Activated CD4-positive, alpha-beta T cell treated with anti-CD3 and anti-CD28 coated beads for 36 hours (primary cell): Measurements from ENCODE around the gene PTPN21. TPM values are rescaled to one million over a fixed set of nuclear protein-coding genes. Genes with fewer than 3 reads are reported as not detected.

ENCODE experiments used
- ATAC-seq: fragments of 200-7000 bp; cut with Tn5 transposase; one replicate; pipeline ENCODE4 v1.10.0; 2021; ENCODE audit warnings: mild to moderate bottlenecking, moderate library complexity
- CTCF ChIA-PET: fragments of 350-600 bp; sonication (Branson Sonifier 250); formaldehyde crosslinking; loops from one replicate; lab custom pipeline; 2021; ENCODE audit warnings: antibody characterized with exemption; lab: Charles Lee
- POLR2A ChIA-PET: fragments of 350-600 bp; sonication (Branson Sonifier 250); formaldehyde crosslinking; loops from one replicate; lab custom pipeline; 2021; ENCODE audit warnings: antibody characterized with exemption, inconsistent platforms; lab: Charles Lee
- DNase-seq: peaks from one replicate; pipeline ENCODE4 v3.0.0-alpha.2; 2020
- H3K27ac Mint-ChIP-seq: one replicate; pipeline ENCODE4 v1.8.0; 2021; ENCODE audit warnings: mixed read lengths
- H3K27me3 Mint-ChIP-seq: one replicate; pipeline ENCODE4 v1.8.0; 2021; ENCODE audit warnings: mixed read lengths
- H3K36me3 Mint-ChIP-seq: one replicate; pipeline ENCODE4 v1.8.0; 2021; ENCODE audit warnings: low read depth, mixed read lengths
- H3K4me1 Mint-ChIP-seq: one replicate; pipeline ENCODE4 v1.8.0; 2021; ENCODE audit warnings: mixed read lengths
- H3K4me3 Mint-ChIP-seq: one replicate; pipeline ENCODE4 v1.8.0; 2021; ENCODE audit warnings: mild to moderate bottlenecking, moderate library complexity, mixed read lengths
- H3K9me3 Mint-ChIP-seq: one replicate; pipeline ENCODE4 v1.8.0; 2021; ENCODE audit warnings: low read depth, mixed read lengths
- intact Hi-C, 2 experiments: fragments of 100-400 bp; cut with DNase I in 1 of 2; cut with micrococcal nuclease in 1 of 2; formaldehyde crosslinking; loops; one replicate each; pipeline versions ENCODE4 v1.14.2 to v1.15.1; 2022 to 2024; cut with DNase I, micrococcal nuclease
- total RNA-seq, 2 experiments: library from RNA; stranded (reverse); gene quantifications; one replicate each; pipeline ENCODE4 v1.2.3, GENCODE V29; 2021

PTPN21 gene
- total RNA-seq, 2 experiments from 2014 or later: 0.12 to 0.16 TPM

DNA sequence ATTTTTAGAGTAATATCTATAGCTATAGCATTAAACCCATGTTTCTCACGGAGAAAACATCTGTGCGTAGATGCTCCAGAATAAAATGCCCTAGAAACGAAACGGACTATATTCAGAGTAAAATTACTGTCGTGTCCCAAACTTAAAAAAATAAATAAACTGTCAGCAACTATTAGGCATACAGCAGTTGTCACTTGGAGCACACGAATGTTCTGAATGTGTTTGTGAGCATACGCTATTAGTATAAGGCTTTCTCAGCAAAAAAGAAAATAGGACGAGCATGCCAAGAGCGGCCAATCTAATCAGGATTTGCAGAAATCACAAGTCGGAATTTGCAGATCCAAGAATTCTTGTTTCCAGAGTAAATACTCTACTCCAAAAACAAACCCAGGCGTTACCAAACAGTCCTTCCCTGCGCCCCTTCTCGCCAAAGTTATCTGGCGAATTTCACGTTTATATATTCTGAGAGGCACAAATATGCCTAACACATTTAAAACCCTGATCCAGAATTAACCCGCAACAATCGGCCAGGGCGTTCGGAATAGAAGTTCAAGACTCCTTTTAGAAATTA lies 836 bp downstream of the PTPN21 start:
- ChIA-PET CTCF (no interaction called here), POLR2A (no interaction called here)
- Mint-ChIP-seq H3K4me3 (peak overlapping the region; percentile 61), H3K27ac (no peak overlapping the region), H3K27me3 (peaks cover 42% of the 10 kb centered on the region), H3K9me3 (no peaks in the 10 kb centered on the region), H3K36me3 (no peaks in the 10 kb centered on the region), H3K4me1 (peaks cover 32% of the 10 kb centered on the region)
- DNase-seq: peak; percentile 13
- ATAC-seq: no peak
- intact Hi-C loops: loop anchor here in 1 of 2 experiments (2.0 to 10.0 kb wide), 3 partner anchors 271 to 1701 kb away; partner anchors contain the start of genes PSMC1 and TTC8

GRCh38 chr14:88552876-88553275 lies 1.9 kb downstream of the PTPN21 start:
- no peak for ATAC-seq
- peaks cover 28% of the 10 kb centered on the region for H3K4me1 Mint-ChIP-seq
- no peak overlapping the region for H3K4me3 Mint-ChIP-seq
- ChIA-PET POLR2A (interaction anchor here (0.6 kb wide), 1 partner anchor 36 kb away, joined by 3 read pairs; no protein-coding TSS in a partner anchor), CTCF (interaction anchor here (0.7 kb wide), 1 partner anchor 12 kb away, joined by 3 read pairs; no protein-coding TSS in a partner anchor)
- H3K9me3 Mint-ChIP-seq: no peaks in the 10 kb centered on the region
- H3K36me3 Mint-ChIP-seq: no peaks in the 10 kb centered on the region
- peaks cover 44% of the 10 kb centered on the region for H3K27me3 Mint-ChIP-seq
- intact Hi-C loops: loop anchor here in 1 of 2 experiments (10.0 kb wide), 2 partner anchors 368 to 1702 kb away; partner anchors contain the start of gene PSMC1
- H3K27ac Mint-ChIP-seq: no peak overlapping the region
- no peak for DNase-seq

DNA sequence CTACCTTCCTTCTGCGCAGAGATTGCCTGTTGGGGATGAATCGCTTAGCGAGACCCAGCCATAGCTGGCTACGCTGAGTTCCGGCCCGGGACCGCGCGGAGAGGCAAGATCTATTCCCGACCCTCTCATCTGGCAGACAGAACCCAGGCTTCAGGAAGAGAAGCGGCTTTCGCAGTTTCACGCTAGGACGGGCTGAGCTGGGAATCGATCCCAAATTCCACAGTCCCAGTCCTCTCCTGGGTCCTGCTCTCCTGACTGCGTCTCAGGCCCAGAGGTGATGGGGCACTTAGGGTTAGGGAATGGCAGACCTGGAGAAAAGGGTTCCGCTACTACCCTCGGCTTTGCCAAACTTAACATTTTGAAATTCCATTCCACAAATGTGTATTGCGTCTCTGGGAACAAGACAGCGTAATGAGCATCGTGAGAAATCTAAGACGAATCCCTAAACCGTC lies 2.8 kb downstream of the PTPN21 start:
- H3K27ac Mint-ChIP-seq: no peak overlapping the region
- DNase-seq: no peak
- no peaks in the 10 kb centered on the region for H3K9me3 Mint-ChIP-seq
- CTCF ChIA-PET: interaction anchor here (0.7 to 1.2 kb wide), 2 partner anchors 9 to 13 kb away, joined by 3 read pairs; no protein-coding TSS in a partner anchor
- intact Hi-C loops: loop anchor here in 1 of 2 experiments (10.0 kb wide), 2 partner anchors 367 to 1703 kb away; partner anchors contain the start of gene PSMC1
- ATAC-seq: no peak
- peaks cover 43% of the 10 kb centered on the region for H3K27me3 Mint-ChIP-seq
- POLR2A ChIA-PET: no interaction called here
- H3K4me1 Mint-ChIP-seq: peaks cover 20% of the 10 kb centered on the region
- no peaks in the 10 kb centered on the region for H3K36me3 Mint-ChIP-seq
- H3K4me3 Mint-ChIP-seq: peak overlapping the region; percentile 63

- H3K27me3 Mint-ChIP-seq: peaks cover 37% of the 10 kb centered on the region
- no peaks in the 10 kb centered on the region for H3K36me3 Mint-ChIP-seq
- ATAC-seq (peak; percentile 70), DNase-seq (peak; percentile 71)
- H3K4me1 Mint-ChIP-seq: peaks cover 13% of the 10 kb centered on the region
- ChIA-PET POLR2A (no interaction called here), CTCF (interaction anchor here (0.7 to 1.2 kb wide), 4 partner anchors 8 to 559 kb away, joined by 3 read pairs; no protein-coding TSS in a partner anchor)
- intact Hi-C loops: loop anchor here in 1 of 2 experiments (10.0 kb wide), 2 partner anchors 366 to 1704 kb away; partner anchors contain the start of gene PSMC1
- no peak overlapping the region for H3K27ac Mint-ChIP-seq
- H3K4me3 Mint-ChIP-seq: peak overlapping the region; percentile 63
- H3K9me3 Mint-ChIP-seq: no peaks in the 10 kb centered on the region
Measured at GRCh38 chr14:88551094-88551870, 3.5 kb downstream of the PTPN21 start.

GRCh38 chr14:88550078-88550477 lies 4.7 kb downstream of the PTPN21 start:
- no peak overlapping the region for H3K27ac Mint-ChIP-seq
- H3K4me1 Mint-ChIP-seq: peaks cover 10% of the 10 kb centered on the region
- POLR2A ChIA-PET: no interaction called here
- no peak overlapping the region for H3K4me3 Mint-ChIP-seq
- intact Hi-C loops: loop anchor here in 1 of 2 experiments (10.0 kb wide), 2 partner anchors 365 to 1705 kb away; partner anchors contain the start of gene PSMC1
- DNase-seq (no peak), ATAC-seq (no peak)
- H3K9me3 Mint-ChIP-seq: no peaks in the 10 kb centered on the region
- H3K36me3 Mint-ChIP-seq: no peaks in the 10 kb centered on the region
- peaks cover 27% of the 10 kb centered on the region for H3K27me3 Mint-ChIP-seq
- CTCF ChIA-PET: no interaction called here

- DNase-seq (no peak), ATAC-seq (no peak)
- intact Hi-C loops: no loop called here
- Mint-ChIP-seq H3K4me3 (no peak overlapping the region), H3K27ac (no peak overlapping the region), H3K27me3 (peaks cover 13% of the 10 kb centered on the region), H3K36me3 (no peaks in the 10 kb centered on the region), H3K4me1 (peaks cover 5% of the 10 kb centered on the region), H3K9me3 (no peaks in the 10 kb centered on the region)
- POLR2A ChIA-PET: no interaction called here
- CTCF ChIA-PET: interaction anchor here (0.8 kb wide), 1 partner anchor 12 kb away, joined by 6 read pairs; no protein-coding TSS in a partner anchor
Measured at GRCh38 chr14:88547386-88547780, 7.4 kb downstream of the PTPN21 start.

GRCh38 chr14:88546621-88547385 lies 8.0 kb downstream of the PTPN21 start:
- Mint-ChIP-seq H3K4me1 (peaks cover under 1% of the 10 kb centered on the region), H3K4me3 (no peak overlapping the region), H3K36me3 (no peaks in the 10 kb centered on the region), H3K27ac (no peak overlapping the region), H3K9me3 (no peaks in the 10 kb centered on the region), H3K27me3 (peaks cover 9% of the 10 kb centered on the region)
- DNase-seq (no peak), ATAC-seq (no peak)
- POLR2A ChIA-PET: no interaction called here
- intact Hi-C loops: no loop called here
- CTCF ChIA-PET: interaction anchor here (0.8 kb wide), 1 partner anchor 12 kb away, joined by 6 read pairs; no protein-coding TSS in a partner anchor

- DNase-seq: no peak
- ChIA-PET POLR2A (no interaction called here), CTCF (no interaction called here)
- Mint-ChIP-seq H3K27ac (no peak overlapping the region), H3K4me1 (no peaks in the 10 kb centered on the region), H3K4me3 (no peak overlapping the region), H3K36me3 (no peaks in the 10 kb centered on the region), H3K27me3 (peaks cover 7% of the 10 kb centered on the region), H3K9me3 (no peaks in the 10 kb centered on the region)
- intact Hi-C loops: no loop called here
- no peak for ATAC-seq
Measured at GRCh38 chr14:88545256-88545655, 9.6 kb downstream of the PTPN21 start.

DNA sequence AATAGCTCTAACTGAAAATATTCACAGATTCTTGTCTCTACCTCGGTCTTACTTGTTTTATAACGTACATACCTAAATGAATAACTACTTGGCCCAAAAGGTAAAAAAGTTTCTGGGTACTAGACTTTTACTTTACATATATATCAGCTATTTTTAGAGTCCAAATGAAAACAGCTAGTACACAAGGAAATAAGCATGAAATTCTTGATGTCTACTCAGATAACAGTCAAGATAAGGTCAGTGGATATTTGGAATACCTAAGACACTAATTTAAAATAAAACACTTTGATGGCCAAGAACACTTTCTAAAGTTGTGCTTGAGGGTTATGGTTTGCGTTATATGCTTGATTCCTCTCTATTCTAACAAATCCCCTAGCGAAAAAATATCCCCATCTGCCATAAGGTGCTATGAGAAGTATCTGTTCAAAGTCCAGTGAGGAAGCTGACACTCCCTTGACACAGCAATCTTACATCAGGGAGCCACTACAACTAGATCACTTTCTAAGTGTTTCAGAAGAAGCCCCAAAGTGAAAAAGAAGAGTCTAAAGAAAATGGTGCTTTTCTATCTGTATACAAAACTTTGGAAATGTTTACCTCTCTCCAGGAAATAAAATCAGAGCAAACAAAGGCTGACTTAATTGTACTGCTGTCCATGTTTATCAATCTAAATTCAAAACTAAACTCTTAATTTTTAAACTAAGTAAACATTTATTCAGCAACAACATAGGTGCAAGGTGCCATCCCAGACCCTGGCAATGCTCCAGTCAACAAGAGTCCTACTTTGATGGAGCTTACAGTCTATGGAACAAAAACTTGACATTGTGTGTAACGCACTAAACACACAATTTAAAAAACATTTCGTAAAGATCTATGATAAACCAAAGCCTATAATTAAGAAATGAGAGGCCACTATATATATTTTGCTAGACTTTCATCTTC lies 11.7 kb downstream of the PTPN21 start:
- H3K36me3 Mint-ChIP-seq: no peaks in the 10 kb centered on the region
- H3K27ac Mint-ChIP-seq: no peak overlapping the region
- DNase-seq: no peak
- no peak overlapping the region for H3K4me3 Mint-ChIP-seq
- H3K9me3 Mint-ChIP-seq: no peaks in the 10 kb centered on the region
- intact Hi-C loops: no loop called here
- H3K4me1 Mint-ChIP-seq: no peaks in the 10 kb centered on the region
- CTCF ChIA-PET: interaction anchor here (0.9 to 1.0 kb wide), 2 partner anchors 52 to 145 kb away, joined by 3 to 4 read pairs; no protein-coding TSS in a partner anchor
- H3K27me3 Mint-ChIP-seq: peaks cover 7% of the 10 kb centered on the region
- POLR2A ChIA-PET: no interaction called here
- ATAC-seq: no peak

- Mint-ChIP-seq H3K36me3 (no peaks in the 10 kb centered on the region), H3K27ac (no peak overlapping the region), H3K9me3 (no peaks in the 10 kb centered on the region), H3K27me3 (peaks cover 6% of the 10 kb centered on the region), H3K4me3 (no peak overlapping the region), H3K4me1 (no peaks in the 10 kb centered on the region)
- intact Hi-C loops: no loop called here
- CTCF ChIA-PET: interaction anchor here (0.6 kb wide), 1 partner anchor 126 kb away, joined by 3 read pairs; no protein-coding TSS in a partner anchor
- POLR2A ChIA-PET: no interaction called here
- ATAC-seq: no peak
- no peak for DNase-seq
Measured at GRCh38 chr14:88541324-88541723, 13.5 kb downstream of the PTPN21 start.
